Measurements from ENCODE around the gene PDPK1.
"Not testable (repeated sequence)": the region's sequence is repeated elsewhere in the genome, so short reads cannot be mapped to it uniquely, and the experiment has no call there.

PDPK1 gene

GRCh38 chr16:2611877-2612276 lies 74.1 kb downstream of the PDPK1 start:
- not testable (repeated sequence) for DNase-seq (ENCODE audit: low read depth in 2 of 2)

- not testable (repeated sequence) for DNase-seq (ENCODE audit: low read depth in 2 of 2)
Measured at GRCh38 chr16:2613251-2613650, 75.4 kb downstream of the PDPK1 start.

GRCh38 chr16:2614761-2615191 lies 77.0 kb downstream of the PDPK1 start:
- no peak for DNase-seq (ENCODE audit: low read depth in 2 of 2)

- DNase-seq (ENCODE audit: low read depth in 2 of 2), result not testable (repeated sequence)
Measured at GRCh38 chr16:2618964-2619363, 81.1 kb downstream of the PDPK1 start.

GRCh38 chr16:2619628-2620027 lies 81.8 kb downstream of the PDPK1 start:
- not testable (repeated sequence) for DNase-seq (ENCODE audit: low read depth in 2 of 2)

- not testable (repeated sequence) for DNase-seq (ENCODE audit: low read depth in 2 of 2)
Measured at GRCh38 chr16:2620870-2621269, 83.0 kb downstream of the PDPK1 start.

GRCh38 chr16:2621395-2621794 lies 83.6 kb downstream of the PDPK1 start:
- not testable (repeated sequence) for DNase-seq (ENCODE audit: low read depth in 2 of 2)

- DNase-seq (ENCODE audit: low read depth in 2 of 2), result not testable (repeated sequence)
Measured at GRCh38 chr16:2627075-2627474, 89.3 kb downstream of the PDPK1 start.

GRCh38 chr16:2631203-2631602 lies 93.4 kb downstream of the PDPK1 start:
- not testable (repeated sequence) for DNase-seq (ENCODE audit: low read depth in 2 of 2)

- not testable (repeated sequence) for DNase-seq (ENCODE audit: low read depth in 2 of 2)
Measured at GRCh38 chr16:2632291-2632690, 94.5 kb downstream of the PDPK1 start.

- peak; percentile 32 to 47 for DNase-seq (ENCODE audit: low read depth in 2 of 2)
Measured at GRCh38 chr16:2639071-2639721, 101.4 kb downstream of the PDPK1 start.

GRCh38 chr16:2639722-2640072 lies 101.9 kb downstream of the PDPK1 start:
- not testable (repeated sequence) for DNase-seq (ENCODE audit: low read depth in 2 of 2)

- DNase-seq (ENCODE audit: low read depth in 2 of 2), result not testable (repeated sequence)
Measured at GRCh38 chr16:2642561-2642960, 104.7 kb downstream of the PDPK1 start.

GRCh38 chr16:2644754-2645453 lies 107.1 kb downstream of the PDPK1 start:
- DNase-seq (ENCODE audit: low read depth in 2 of 2), result not testable (repeated sequence)

GRCh38 chr16:2651268-2651871 lies 113.5 kb downstream of the PDPK1 start:
- not testable (repeated sequence) for DNase-seq (ENCODE audit: low read depth in 2 of 2)

All from stimulated activated CD4-positive, alpha-beta T cell treated with anti-CD3 and anti-CD28 coated beads, Interleukin-1b, Interleukin-23, amount 100 ng/mL, for 4 hours (primary cell).